Ovary (tissue), 3 donors: Measurements from ENCODE around the gene IGHMBP2.

ENCODE experiments used
- POLR2A ChIP-seq: fragments of 450-650 bp; IDR thresholded peaks from one replicate; pipeline ENCODE4 v1.6.1; 2017; ENCODE audit warnings: antibody characterized with exemption, mild to moderate bottlenecking, moderate library complexity
- TF ChIP-seq, protein P1 (sequence below), 3 donors: fragments of 450-650 bp in 2 of 3; fragments of 200-600 bp in 1 of 3; IDR thresholded peaks; one replicate each; pipeline versions ENCODE4 v1.5.1 to v1.8.0; 2016 to 2022; ENCODE audit warnings: antibody characterized with exemption in 3 of 3, mild to moderate bottlenecking in 1 of 3
- donor health status: DM: no; HTN: no; CAD: no.

DNA sequence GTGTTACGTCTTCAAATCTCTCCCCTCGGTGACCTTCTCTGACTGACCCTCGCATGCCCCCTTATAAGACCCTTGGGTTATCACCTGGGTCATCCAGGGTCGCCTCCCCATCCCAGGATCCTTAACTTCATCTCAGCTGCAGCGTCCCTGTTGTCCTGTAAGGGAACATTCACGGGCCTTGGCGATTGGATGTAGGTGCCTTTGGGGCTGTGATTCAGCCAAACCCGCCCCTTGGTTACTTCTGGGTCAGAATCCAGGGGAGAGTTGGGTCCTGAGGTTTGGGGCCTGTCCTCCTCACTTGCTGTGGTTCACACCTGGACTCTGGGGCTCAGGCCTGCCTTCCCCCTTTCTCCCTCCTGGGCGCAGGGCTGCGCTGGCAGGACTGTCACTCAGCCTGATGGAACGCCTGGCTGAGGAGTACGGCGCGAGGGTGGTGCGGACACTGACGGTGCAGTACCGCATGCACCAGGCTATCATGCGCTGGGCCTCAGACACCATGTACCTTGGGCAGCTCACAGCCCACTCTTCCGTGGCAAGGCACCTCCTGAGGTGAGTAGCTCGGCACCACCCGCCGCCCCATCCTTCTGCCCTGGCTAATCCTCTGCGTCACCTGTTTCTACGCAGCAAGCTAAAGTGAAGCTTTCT lies 29.4 kb downstream of the IGHMBP2 start:
- TF ChIP-seq, protein P1, sequence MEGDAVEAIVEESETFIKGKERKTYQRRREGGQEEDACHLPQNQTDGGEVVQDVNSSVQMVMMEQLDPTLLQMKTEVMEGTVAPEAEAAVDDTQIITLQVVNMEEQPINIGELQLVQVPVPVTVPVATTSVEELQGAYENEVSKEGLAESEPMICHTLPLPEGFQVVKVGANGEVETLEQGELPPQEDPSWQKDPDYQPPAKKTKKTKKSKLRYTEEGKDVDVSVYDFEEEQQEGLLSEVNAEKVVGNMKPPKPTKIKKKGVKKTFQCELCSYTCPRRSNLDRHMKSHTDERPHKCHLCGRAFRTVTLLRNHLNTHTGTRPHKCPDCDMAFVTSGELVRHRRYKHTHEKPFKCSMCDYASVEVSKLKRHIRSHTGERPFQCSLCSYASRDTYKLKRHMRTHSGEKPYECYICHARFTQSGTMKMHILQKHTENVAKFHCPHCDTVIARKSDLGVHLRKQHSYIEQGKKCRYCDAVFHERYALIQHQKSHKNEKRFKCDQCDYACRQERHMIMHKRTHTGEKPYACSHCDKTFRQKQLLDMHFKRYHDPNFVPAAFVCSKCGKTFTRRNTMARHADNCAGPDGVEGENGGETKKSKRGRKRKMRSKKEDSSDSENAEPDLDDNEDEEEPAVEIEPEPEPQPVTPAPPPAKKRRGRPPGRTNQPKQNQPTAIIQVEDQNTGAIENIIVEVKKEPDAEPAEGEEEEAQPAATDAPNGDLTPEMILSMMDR (IDR thresholded peaks at IDR 0.05), result no peak
- TF ChIP-seq POLR2A, result no peak
